GM12891 (cell line): ENCODE measurements around the gene CLASP2.

ENCODE experiments used
- POLR2A ChIP-seq: IDR thresholded peaks from 2 replicates; pipeline ENCODE4 v1.6.1; 2011; ENCODE audit warnings: low read depth, low read length, control low read depth
- POLR2AphosphoS5 ChIP-seq: IDR thresholded peaks from 2 replicates; pipeline ENCODE4 v1.6.1; 2011; ENCODE audit warnings: low read depth, low read length, control low read depth

DNA sequence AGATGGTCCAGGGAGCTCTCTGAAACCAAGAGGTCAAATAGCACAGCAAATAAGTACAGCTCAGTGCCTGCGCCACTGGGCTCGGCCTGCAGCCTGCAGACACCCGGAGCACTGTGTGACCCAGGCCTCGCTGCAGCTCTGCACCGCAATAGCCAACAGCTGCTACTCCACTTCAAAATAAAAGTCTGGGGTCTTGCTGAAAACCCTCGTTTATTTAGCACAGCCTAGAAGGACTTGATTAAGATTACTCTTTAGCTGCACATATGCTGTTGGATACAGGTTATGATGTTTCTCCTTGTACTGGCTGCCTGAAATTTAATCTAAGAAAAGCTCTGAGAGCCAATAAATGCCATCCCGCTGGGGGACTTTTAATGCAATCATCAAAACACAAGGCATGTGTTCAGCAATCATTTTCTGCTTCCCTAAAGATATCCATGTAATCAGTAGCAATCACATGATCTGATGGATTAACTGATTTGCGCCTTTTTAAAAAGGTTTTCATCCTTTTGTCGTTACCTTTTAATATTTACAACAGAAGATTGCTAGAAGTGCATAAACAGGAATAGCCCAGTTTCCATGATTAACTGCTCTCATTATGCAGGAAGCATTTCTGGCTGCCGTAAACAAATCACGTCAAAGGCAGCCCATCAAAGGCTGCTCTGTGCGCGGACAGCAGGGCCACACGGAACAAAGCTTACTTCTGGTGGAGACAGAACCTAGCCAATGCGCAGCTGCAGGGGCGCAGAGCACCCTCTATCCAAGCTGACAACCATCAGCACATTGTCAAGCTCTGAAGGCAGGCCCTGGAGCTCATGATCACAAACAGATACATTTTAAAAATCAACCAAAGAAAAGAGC lies 58.8 kb downstream of the CLASP2 start:
- TF ChIP-seq POLR2AphosphoS5, result no peak
- TF ChIP-seq POLR2A, result no peak
